Measurements from ENCODE around the gene TXNDC8.

The TXNDC8 gene

DNA sequence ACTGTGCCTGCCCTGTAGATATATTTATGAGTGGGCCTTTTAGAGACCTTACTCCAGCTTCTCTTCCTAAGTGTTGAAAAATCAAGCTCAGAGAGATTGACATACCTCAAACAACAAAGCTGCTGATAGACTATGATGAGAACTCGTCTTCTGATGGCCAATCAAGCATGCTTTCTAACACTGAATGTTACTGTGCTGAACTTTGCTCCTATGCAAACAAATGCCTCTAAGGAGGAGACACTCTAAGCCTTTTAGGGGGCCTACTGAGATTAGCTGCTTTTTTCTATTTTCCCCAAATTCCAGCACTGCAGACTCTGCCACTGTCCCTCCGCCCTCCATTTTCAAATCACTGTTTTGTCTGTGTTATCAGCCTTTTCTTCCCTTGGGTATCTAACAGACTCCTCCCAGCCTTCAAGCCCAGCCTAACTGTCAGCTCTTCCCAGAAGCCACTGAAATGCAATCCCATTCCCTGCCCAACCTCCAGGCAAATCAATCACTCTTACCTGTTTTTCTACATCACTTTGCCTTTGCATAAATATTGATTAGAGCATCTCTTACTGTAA is 39.5 kb downstream of the TXNDC8 start:
- H3K9me3 ChIP-seq (ENCODE audit: low read depth, low read length), result no peaks in the 10 kb centered on the region
- no peak overlapping the region for H3K9ac ChIP-seq (ENCODE audit: insufficient read length)
- H3K4me3 ChIP-seq, result no peak overlapping the region
- no peak overlapping the region for H3K27ac ChIP-seq
- no peak for DNase-seq (ENCODE audit: low read depth, low spot score)
- H3K36me3 ChIP-seq (ENCODE audit: insufficient read depth, low read length), result no peaks in the 10 kb centered on the region
- no peak for TF ChIP-seq FOXP2 (optimal IDR thresholded peaks at IDR 0.05; ENCODE audit: control extremely low read depth, extremely low read length, insufficient read depth)
- TF ChIP-seq EZH2 (IDR thresholded peaks at IDR 0.05), result no peak
- TF ChIP-seq POLR2AphosphoS5 (IDR thresholded peaks at IDR 0.05; ENCODE audit: borderline replicate concordance, low read depth, low read length), result no peak

DNA sequence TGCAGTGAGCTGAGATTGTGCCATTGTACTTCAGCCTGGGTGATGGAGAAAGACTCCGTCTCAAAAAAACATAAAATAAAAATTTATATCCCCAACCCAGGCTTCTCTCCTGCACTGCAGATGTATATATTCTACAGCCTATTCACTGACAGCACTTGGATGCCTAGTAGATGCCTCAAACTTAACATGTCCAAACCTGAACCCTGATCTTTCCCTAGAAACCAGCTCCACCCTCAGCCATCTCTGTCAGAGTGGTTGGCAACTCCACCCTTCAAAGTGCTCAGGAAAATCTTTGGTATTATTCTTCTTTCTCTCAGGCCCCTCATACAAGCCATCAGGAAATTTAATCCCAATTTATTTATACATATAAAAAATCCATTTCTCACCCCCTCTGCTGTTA is 44.4 kb downstream of the TXNDC8 start:
- H3K9me3 ChIP-seq (ENCODE audit: low read depth, low read length), result no peaks in the 10 kb centered on the region
- no peak overlapping the region for H3K4me3 ChIP-seq
- no peak for TF ChIP-seq EZH2 (IDR thresholded peaks at IDR 0.05)
- no peak for TF ChIP-seq POLR2AphosphoS5 (IDR thresholded peaks at IDR 0.05; ENCODE audit: borderline replicate concordance, low read depth, low read length)
- no peak for TF ChIP-seq FOXP2 (optimal IDR thresholded peaks at IDR 0.05; ENCODE audit: control extremely low read depth, extremely low read length, insufficient read depth)
- no peak for DNase-seq (ENCODE audit: low read depth, low spot score)
- H3K9ac ChIP-seq (ENCODE audit: insufficient read length), result no peak overlapping the region
- no peaks in the 10 kb centered on the region for H3K36me3 ChIP-seq (ENCODE audit: insufficient read depth, low read length)
- no peak overlapping the region for H3K27ac ChIP-seq

DNA sequence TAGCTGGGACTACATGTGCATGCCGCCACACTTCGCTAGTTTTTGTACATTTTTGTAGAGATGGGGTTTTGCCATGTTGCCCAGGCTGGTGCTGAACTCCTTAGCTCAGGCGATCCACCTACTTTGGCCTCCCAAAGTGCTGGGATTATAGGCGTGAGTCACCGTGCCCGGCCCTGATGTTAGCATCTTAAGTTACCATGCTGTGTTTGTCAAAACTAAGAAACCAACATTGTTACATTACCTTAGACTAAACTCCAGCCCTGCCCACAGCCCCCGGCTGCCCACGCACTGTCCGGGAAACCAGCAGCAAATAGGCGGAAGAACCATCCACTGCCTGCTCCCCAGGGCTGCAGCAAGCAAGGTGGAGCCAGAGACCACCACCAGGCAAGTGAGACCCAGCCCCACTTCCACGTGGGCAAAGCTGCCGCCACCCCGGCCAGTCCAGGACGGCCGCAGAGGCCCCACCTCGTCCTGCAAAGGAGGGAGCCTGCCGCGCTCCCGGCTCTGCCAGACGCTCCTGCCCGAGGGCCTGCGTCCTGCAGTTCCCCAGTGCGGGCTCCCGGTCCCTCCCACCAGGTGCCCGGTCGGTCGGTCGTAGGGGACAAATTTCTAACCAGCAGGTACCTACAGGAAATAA is 45.6 kb downstream of the TXNDC8 start:
- DNase-seq (ENCODE audit: low read depth, low spot score), result no peak
- Histone ChIP-seq H3K4me3 (no peak overlapping the region), H3K36me3 (ENCODE audit: insufficient read depth, low read length) (no peaks in the 10 kb centered on the region), H3K9ac (ENCODE audit: insufficient read length) (no peak overlapping the region), H3K27ac (no peak overlapping the region), H3K9me3 (ENCODE audit: low read depth, low read length) (no peaks in the 10 kb centered on the region)
- TF ChIP-seq POLR2AphosphoS5 (IDR thresholded peaks at IDR 0.05; ENCODE audit: borderline replicate concordance, low read depth, low read length) (no peak), EZH2 (IDR thresholded peaks at IDR 0.05) (no peak), FOXP2 (optimal IDR thresholded peaks at IDR 0.05; ENCODE audit: control extremely low read depth, extremely low read length, insufficient read depth) (no peak)

DNA sequence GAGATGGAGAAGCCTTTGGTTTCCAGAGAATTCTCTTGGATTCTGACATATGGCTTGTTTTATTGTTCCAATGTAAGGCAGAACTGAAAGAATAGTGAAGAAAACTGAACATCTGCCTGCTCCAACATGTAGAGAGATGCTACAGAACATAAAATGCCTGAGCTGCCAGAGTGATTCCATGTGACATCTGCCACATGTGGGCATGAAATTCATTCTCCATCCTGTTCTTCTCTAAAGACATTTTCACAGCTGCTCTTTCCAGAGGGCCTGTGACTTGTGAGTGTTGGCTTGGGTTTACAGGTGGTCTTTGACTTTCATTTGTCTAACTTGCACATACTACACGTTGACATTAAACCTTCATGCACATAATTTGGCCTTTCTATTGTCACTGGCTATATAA is 47.7 kb downstream of the TXNDC8 start:
- Histone ChIP-seq H3K9me3 (ENCODE audit: low read depth, low read length) (no peaks in the 10 kb centered on the region), H3K36me3 (ENCODE audit: insufficient read depth, low read length) (no peaks in the 10 kb centered on the region), H3K27ac (no peak overlapping the region), H3K4me3 (no peak overlapping the region), H3K9ac (ENCODE audit: insufficient read length) (no peak overlapping the region)
- TF ChIP-seq POLR2AphosphoS5 (IDR thresholded peaks at IDR 0.05; ENCODE audit: borderline replicate concordance, low read depth, low read length), result no peak
- no peak for TF ChIP-seq FOXP2 (optimal IDR thresholded peaks at IDR 0.05; ENCODE audit: control extremely low read depth, extremely low read length, insufficient read depth)
- no peak for TF ChIP-seq EZH2 (IDR thresholded peaks at IDR 0.05)
- DNase-seq (ENCODE audit: low read depth, low spot score), result no peak

DNA sequence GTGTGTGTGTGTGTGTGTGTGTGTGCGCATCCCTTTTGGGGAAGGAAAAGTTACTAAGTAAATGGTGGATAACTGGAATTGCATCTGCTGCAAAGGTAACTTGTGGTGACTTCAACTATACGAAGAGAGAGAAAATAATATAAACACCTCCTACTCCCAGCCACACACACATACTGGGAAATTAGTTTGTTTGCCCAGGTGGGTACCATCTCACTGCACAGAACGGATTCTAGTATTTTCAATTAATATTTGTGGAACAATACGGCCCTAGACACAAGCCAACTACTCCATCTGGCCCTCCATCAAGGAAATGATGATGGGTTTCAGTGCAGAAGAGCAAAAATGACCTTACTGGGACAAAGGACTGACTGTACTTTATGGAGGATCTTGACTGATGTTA is 49.2 kb downstream of the TXNDC8 start:
- no peak overlapping the region for H3K4me3 ChIP-seq
- no peak overlapping the region for H3K27ac ChIP-seq
- no peak overlapping the region for H3K9ac ChIP-seq (ENCODE audit: insufficient read length)
- no peaks in the 10 kb centered on the region for H3K9me3 ChIP-seq (ENCODE audit: low read depth, low read length)
- no peaks in the 10 kb centered on the region for H3K36me3 ChIP-seq (ENCODE audit: insufficient read depth, low read length)
- DNase-seq (ENCODE audit: low read depth, low spot score), result no peak
- TF ChIP-seq EZH2 (IDR thresholded peaks at IDR 0.05) (no peak), POLR2AphosphoS5 (IDR thresholded peaks at IDR 0.05; ENCODE audit: borderline replicate concordance, low read depth, low read length) (no peak), FOXP2 (optimal IDR thresholded peaks at IDR 0.05; ENCODE audit: control extremely low read depth, extremely low read length, insufficient read depth) (no peak)

DNA sequence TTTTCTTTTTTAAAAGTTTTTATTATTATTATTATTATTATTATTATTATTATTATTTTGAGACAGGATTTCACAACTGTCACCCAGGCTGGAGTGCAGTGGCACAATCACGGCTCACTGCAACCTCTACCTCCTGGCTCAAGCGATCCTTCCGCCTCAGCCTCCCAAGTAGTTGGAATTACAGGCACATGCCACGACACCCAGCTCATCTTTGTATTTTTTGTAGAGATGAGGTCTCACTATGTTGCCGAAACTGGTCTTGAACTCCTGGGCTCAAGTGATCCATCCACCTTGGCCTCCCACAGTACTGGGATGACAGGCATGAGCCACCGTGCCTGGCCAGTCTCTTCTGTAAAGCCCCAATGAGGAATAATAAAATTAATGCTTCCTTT is 50.4 kb downstream of the TXNDC8 start:
- Histone ChIP-seq H3K36me3 (ENCODE audit: insufficient read depth, low read length) (no peaks in the 10 kb centered on the region), H3K27ac (no peak overlapping the region), H3K9me3 (ENCODE audit: low read depth, low read length) (no peaks in the 10 kb centered on the region), H3K9ac (ENCODE audit: insufficient read length) (no peak overlapping the region), H3K4me3 (no peak overlapping the region)
- no peak for DNase-seq (ENCODE audit: low read depth, low spot score)
- no peak for TF ChIP-seq FOXP2 (optimal IDR thresholded peaks at IDR 0.05; ENCODE audit: control extremely low read depth, extremely low read length, insufficient read depth)
- no peak for TF ChIP-seq EZH2 (IDR thresholded peaks at IDR 0.05)
- no peak for TF ChIP-seq POLR2AphosphoS5 (IDR thresholded peaks at IDR 0.05; ENCODE audit: borderline replicate concordance, low read depth, low read length)

DNA sequence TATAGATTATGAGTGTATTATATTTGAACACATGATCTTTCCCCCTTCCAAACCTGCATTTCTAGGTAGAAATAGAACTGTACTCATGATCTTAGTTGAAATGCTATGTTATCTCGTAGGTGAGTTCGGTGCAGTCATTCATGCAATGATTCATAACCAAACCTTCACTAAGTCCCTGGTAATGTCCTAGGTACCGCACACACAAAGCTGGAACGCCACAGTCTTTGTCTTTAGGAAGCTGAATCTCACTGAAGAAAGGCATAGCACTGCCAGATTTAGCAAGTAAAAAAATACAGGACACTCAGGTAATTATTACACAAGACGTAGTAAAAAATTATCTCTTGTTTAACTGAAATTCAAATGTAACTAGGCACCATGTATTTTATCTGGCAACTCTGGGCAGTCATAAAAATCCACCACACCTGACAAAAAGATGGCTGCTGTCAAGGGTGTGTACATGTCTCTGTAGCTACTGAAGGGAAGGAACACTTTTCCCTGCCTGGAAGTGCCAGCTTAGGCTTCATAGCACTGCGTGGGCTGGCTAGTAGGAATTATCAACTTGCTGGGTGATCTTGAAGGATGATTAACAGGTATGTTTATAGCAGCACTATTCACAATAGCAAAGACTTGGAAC is 53.3 kb downstream of the TXNDC8 start:
- no peak for DNase-seq (ENCODE audit: low read depth, low spot score)
- Histone ChIP-seq H3K4me3 (no peak overlapping the region), H3K36me3 (ENCODE audit: insufficient read depth, low read length) (no peaks in the 10 kb centered on the region), H3K9me3 (ENCODE audit: low read depth, low read length) (no peaks in the 10 kb centered on the region), H3K27ac (no peak overlapping the region), H3K9ac (ENCODE audit: insufficient read length) (no peak overlapping the region)
- TF ChIP-seq EZH2 (IDR thresholded peaks at IDR 0.05) (no peak), FOXP2 (optimal IDR thresholded peaks at IDR 0.05; ENCODE audit: control extremely low read depth, extremely low read length, insufficient read depth) (no peak), POLR2AphosphoS5 (IDR thresholded peaks at IDR 0.05; ENCODE audit: borderline replicate concordance, low read depth, low read length) (no peak)

DNA sequence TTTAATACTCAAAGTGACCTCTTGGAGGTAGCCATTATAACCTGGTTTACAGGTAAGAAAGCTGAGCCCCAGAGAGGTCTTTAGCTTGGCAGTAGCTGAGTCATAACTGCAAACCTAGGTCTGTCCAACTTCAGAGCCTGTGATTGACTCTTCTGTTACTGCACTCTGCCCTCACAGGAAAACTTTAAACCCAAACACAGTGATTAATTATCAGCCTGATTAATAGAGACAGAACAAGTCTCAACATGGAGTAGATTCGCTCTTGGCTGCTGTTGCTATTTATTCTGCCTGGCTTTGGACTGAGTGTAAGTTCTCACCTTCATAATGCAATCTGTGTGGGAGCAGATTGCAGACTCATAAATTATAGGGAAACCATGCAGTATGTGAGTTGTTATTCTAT is 53.9 kb downstream of the TXNDC8 start:
- H3K9me3 ChIP-seq (ENCODE audit: low read depth, low read length), result no peaks in the 10 kb centered on the region
- no peaks in the 10 kb centered on the region for H3K36me3 ChIP-seq (ENCODE audit: insufficient read depth, low read length)
- no peak overlapping the region for H3K4me3 ChIP-seq
- no peak overlapping the region for H3K9ac ChIP-seq (ENCODE audit: insufficient read length)
- no peak overlapping the region for H3K27ac ChIP-seq
- TF ChIP-seq POLR2AphosphoS5 (IDR thresholded peaks at IDR 0.05; ENCODE audit: borderline replicate concordance, low read depth, low read length) (no peak), FOXP2 (optimal IDR thresholded peaks at IDR 0.05; ENCODE audit: control extremely low read depth, extremely low read length, insufficient read depth) (no peak), EZH2 (IDR thresholded peaks at IDR 0.05) (no peak)
- no peak for DNase-seq (ENCODE audit: low read depth, low spot score)

Measured in SK-N-MC (cell line).